Left lung (tissue), 10 donors: Measurements from ENCODE around the gene PSAP. TPM values are rescaled to one million over a fixed set of nuclear protein-coding genes. Genes with fewer than 3 reads are reported as not detected.
"Not testable (repeated sequence)": the region's sequence is repeated elsewhere in the genome, so short reads cannot be mapped to it uniquely, and the experiment has no call there.

Source experiments
- ATAC-seq: fragments of 200-7000 bp; cut with Tn5 transposase; one replicate; pipeline ENCODE4 v1.9.1; 2020; ENCODE audit warnings: moderate library complexity
- DNase-seq, 4 donors: peaks; one replicate each; pipeline ENCODE4 v3.0.0-alpha.2; 2013 to 2020
- H3K27ac ChIP-seq, 2 donors: fragments of 200-600 bp; sonication (generic) in 1 of 2; one replicate each; pipeline versions ENCODE4 v1.5.0 to v1.8.0; 2020 to 2021
- H3K27me3 ChIP-seq, 2 donors: fragments of 200-600 bp; sonication (generic) in 1 of 2; one replicate each; pipeline versions ENCODE4 v1.5.0 to v1.8.0; 2020 to 2021
- H3K36me3 ChIP-seq, 2 donors: fragments of 200-600 bp; sonication (generic) in 1 of 2; one replicate each; pipeline versions ENCODE4 v1.5.0 to v1.8.0; 2020 to 2021
- H3K4me1 ChIP-seq, 2 donors: fragments of 200-600 bp; one replicate each; pipeline ENCODE4 v1.8.0; 2021
- H3K4me3 ChIP-seq, 2 donors: fragments of 200-600 bp; sonication (generic) in 1 of 2; one replicate each; pipeline versions ENCODE4 v1.5.0 to v1.8.0; 2020 to 2021; ENCODE audit warnings: mild to moderate bottlenecking in 1 of 2
- H3K9me3 ChIP-seq, 2 donors: fragments of 200-600 bp; sonication (generic) in 1 of 2; one replicate each; pipeline versions ENCODE4 v1.5.0 to v1.8.0; 2020 to 2021
- intact Hi-C, 2 donors: fragments of 100-400 bp; cut with DNase I; formaldehyde crosslinking; loops; one replicate each; pipeline versions ENCODE4 v1.11.2 to v1.14.2; 2022
- polyA plus RNA-seq, 6 donors: library from polyadenylated mRNA; unstranded; fragments of 120-200 nt; gene quantifications; one replicate each; pipeline ENCODE4 v1.2.1, GENCODE V29; 2013; ENCODE audit not compliant: insufficient read length in 6 of 6
- total RNA-seq, 2 donors: library from RNA; stranded (reverse); fragmentation: NEBNext Ultra II Directional; extraction: Animal tissue kit (Norgen Biotek cat#: 25700); gene quantifications; one replicate each; pipeline ENCODE4 v1.2.1, GENCODE V29; 2021
- TF ChIP-seq, protein P1 (sequence below), 2 donors: fragments of 200-600 bp; sonication (generic) in 1 of 2; IDR thresholded peaks; one replicate each; pipeline versions ENCODE4 v1.5.0 to v1.8.0; 2021; ENCODE audit warnings: antibody characterized with exemption in 2 of 2
- donor health status: DM: no; HTN: yes; CAD: no.
- donor health status: DM: no; HTN: no; CAD: no.

Gene PSAP
- total and polyA plus RNA-seq, 8 donors, result 539 to 1,668 (median 577) TPM

GRCh38 chr10:71888248-71888622 is 37.2 kb upstream of the PSAP start:
- H3K9me3 ChIP-seq, result no peaks in the 10 kb centered on the region
- TF ChIP-seq, protein P1, sequence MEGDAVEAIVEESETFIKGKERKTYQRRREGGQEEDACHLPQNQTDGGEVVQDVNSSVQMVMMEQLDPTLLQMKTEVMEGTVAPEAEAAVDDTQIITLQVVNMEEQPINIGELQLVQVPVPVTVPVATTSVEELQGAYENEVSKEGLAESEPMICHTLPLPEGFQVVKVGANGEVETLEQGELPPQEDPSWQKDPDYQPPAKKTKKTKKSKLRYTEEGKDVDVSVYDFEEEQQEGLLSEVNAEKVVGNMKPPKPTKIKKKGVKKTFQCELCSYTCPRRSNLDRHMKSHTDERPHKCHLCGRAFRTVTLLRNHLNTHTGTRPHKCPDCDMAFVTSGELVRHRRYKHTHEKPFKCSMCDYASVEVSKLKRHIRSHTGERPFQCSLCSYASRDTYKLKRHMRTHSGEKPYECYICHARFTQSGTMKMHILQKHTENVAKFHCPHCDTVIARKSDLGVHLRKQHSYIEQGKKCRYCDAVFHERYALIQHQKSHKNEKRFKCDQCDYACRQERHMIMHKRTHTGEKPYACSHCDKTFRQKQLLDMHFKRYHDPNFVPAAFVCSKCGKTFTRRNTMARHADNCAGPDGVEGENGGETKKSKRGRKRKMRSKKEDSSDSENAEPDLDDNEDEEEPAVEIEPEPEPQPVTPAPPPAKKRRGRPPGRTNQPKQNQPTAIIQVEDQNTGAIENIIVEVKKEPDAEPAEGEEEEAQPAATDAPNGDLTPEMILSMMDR (IDR thresholded peaks at IDR 0.05), result no peak
- H3K27me3 ChIP-seq, result no peaks in the 10 kb centered on the region
- no peaks in the 10 kb centered on the region for H3K36me3 ChIP-seq
- H3K27ac ChIP-seq, result peak overlapping the region; percentile 74 to 94
- H3K4me1 ChIP-seq, result peaks cover 0 to 50% of the 10 kb centered on the region in 2 donors
- H3K4me3 ChIP-seq, result peak overlapping the region; percentile 24 to 45
- DNase-seq (no peak), ATAC-seq (no peak)
- intact Hi-C loops, result no loop called here

DNA sequence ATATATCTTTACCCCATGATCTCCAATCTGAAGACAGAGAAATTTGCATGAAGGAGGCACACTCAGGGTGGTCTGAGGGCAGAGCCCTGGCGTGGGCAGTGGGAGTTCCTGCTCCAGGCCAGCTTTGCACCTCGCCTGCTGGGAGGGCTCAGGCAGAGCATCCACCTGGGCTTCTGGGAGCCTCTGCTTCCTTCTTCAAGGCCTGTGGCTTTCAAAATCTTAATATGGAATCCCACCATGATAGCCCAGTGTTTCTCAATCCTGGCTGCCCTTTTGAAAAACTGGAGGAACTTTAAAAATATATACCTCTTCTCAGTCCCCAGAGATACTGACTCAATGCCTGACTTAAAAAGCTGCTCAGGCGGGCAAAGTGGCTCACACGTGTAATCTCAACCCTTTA is 36.7 kb upstream of the PSAP start:
- Histone ChIP-seq H3K27ac (peak overlapping the region; percentile 74 to 94), H3K9me3 (no peaks in the 10 kb centered on the region), H3K36me3 (no peaks in the 10 kb centered on the region), H3K4me1 (peaks cover 0 to 55% of the 10 kb centered on the region in 2 donors), H3K4me3 (no peak overlapping the region), H3K27me3 (no peaks in the 10 kb centered on the region)
- TF ChIP-seq, protein P1 (IDR thresholded peaks at IDR 0.05), result no peak
- DNase-seq (no peak), ATAC-seq (no peak)
- intact Hi-C loops, result no loop called here

- no peak for DNase-seq
- no peak for ATAC-seq
- Histone ChIP-seq H3K9me3 (no peaks in the 10 kb centered on the region), H3K36me3 (no peaks in the 10 kb centered on the region), H3K4me3 (no peak overlapping the region), H3K27me3 (no peaks in the 10 kb centered on the region), H3K4me1 (peaks cover 0 to 23% of the 10 kb centered on the region in 2 donors), H3K27ac (peak overlapping the region in 1 of 2 donors; percentile 35)
- TF ChIP-seq, protein P1 (IDR thresholded peaks at IDR 0.05), result no peak
- intact Hi-C loops, result no loop called here
Measured at GRCh38 chr10:71882813-71883659, 32.0 kb upstream of the PSAP start.

GRCh38 chr10:71881647-71882355 is 30.8 kb upstream of the PSAP start:
- H3K4me1 ChIP-seq, result peaks cover 0 to 18% of the 10 kb centered on the region in 2 donors
- H3K27me3 ChIP-seq, result no peaks in the 10 kb centered on the region
- H3K36me3 ChIP-seq, result no peaks in the 10 kb centered on the region
- intact Hi-C loops, result no loop called here
- H3K9me3 ChIP-seq, result no peaks in the 10 kb centered on the region
- no peak for DNase-seq
- H3K4me3 ChIP-seq, result no peak overlapping the region
- no peak overlapping the region for H3K27ac ChIP-seq
- TF ChIP-seq, protein P1 (IDR thresholded peaks at IDR 0.05), result no peak
- ATAC-seq, result no peak

GRCh38 chr10:71881307-71881624 is 30.2 kb upstream of the PSAP start:
- intact Hi-C loops, H3K9me3 ChIP-seq, ATAC-seq, H3K36me3 ChIP-seq, H3K27ac ChIP-seq, DNase-seq, H3K4me3 ChIP-seq, H3K27me3 ChIP-seq: not testable (repeated sequence)
- H3K4me1 ChIP-seq, result peaks cover 0 to 18% of the 10 kb centered on the region in 2 donors
